RKO (cell line): ENCODE data around the gene S100A2.

Source experiments
- DNase-seq: peaks from one replicate; pipeline ENCODE4 v3.0.0-alpha.2; 2016; ENCODE audit warnings: low spot score

S100A2 gene

DNA sequence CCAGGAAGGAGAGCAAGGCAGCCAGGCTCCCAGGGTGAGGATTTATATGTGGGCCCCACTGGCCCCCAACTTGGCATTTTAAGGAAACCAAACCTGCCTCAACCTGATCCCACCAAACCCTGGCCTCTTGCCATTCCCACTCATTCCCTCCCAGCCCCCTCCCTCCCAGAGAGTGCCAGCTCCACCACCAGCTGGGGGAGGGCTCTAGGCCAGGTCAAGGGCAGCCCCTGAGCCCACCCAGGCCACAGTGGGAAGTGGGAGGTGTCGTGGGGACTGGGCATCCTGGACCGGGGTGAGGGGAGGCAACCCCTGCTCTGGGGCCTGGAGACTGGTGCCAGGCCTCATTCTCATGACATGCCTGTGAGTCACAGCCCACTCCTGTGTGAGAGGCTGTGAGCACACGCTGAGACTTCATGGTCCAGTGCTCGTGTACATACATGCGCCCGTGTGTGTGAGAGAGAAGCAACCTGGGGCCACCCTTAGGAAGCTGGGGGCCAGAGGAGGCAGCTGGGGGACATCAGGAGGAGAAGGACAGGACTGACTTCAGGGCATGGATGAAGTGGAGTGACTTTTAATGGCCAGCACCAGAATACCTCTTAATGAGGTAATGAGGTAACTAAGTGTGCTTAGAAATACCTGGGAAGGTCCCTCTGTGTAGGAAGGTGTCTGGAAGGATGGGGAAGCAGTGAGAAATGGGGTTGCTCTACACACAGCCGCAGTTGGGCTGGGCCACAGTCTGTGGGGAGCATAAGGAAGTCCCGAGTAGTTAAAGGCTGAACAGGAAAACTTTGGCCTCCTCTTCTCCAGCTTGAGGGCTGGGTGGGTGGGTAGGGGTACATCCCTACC lies at the start of gene S100A2:
TSS of gene S100A2 (minus strand) at position 316 of the 846 bp plus-strand sequence. CDS start 1,967 bp downstream, outside the sequence.
- peak; percentile 98 for DNase-seq

DNA sequence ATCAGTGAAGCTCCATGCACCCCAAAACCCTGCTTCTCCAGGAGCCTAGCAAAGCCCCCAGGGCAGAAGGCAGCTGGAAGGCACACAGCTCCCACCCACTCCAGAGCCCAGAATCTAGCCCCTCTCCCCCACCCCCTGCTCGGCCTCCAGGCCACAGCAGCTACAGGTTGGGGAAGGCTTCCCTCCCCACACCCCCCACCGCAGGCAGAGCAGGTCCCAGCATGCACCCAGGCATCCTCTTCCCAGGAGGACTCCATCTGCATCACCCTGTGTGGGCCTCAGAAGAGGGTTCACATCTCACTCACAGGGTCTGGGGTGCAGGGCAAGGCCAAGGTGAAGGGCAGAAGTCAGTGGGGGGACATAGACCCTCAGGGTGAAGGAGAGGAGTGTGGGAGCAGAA lies 49.8 kb upstream of the S100A2 start:
- DNase-seq = no peak

- DNase-seq = no peak
Measured at GRCh38 chr1:153614906-153615305, 49.3 kb upstream of the S100A2 start.

- DNase-seq = no peak
Measured at GRCh38 chr1:153614189-153614900, 48.7 kb upstream of the S100A2 start.

- peak; percentile 55 for DNase-seq
Measured at GRCh38 chr1:153613406-153613805, 47.8 kb upstream of the S100A2 start.

DNA sequence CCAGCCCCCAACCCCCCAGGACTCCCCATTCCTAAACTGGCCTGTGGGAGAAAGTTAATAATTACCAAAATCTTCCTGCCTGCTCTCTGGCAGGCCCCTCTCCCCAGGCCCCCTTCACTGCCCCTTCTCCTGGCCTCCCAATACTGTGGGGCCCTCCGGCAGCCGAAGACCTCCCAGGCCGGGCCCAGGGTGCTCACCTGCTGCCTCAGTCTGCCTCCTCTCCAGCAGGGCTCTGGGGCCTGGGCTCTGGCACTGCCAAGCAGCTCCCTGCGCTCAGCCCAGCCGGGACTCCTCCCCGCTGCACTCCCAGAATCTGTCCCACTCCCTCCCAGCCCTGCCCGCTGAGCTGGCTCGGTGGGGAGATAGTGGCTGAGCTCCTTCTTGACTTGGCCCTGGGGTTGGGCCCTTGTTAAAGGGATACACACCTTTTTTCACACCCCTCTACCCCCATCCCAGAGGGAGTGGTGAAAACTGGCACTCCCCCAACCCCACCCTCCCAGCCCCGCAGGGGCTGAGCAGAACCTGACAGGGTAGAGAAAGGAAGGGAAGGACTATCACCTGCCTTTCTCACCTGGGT lies 47.2 kb upstream of the S100A2 start, which contains the start of gene S100A16:
TSS of gene S100A16 (minus strand) at position 383 of the 577 bp plus-strand sequence. CDS start 4,986 bp downstream, outside the sequence.
- DNase-seq = peak; percentile 89

DNA sequence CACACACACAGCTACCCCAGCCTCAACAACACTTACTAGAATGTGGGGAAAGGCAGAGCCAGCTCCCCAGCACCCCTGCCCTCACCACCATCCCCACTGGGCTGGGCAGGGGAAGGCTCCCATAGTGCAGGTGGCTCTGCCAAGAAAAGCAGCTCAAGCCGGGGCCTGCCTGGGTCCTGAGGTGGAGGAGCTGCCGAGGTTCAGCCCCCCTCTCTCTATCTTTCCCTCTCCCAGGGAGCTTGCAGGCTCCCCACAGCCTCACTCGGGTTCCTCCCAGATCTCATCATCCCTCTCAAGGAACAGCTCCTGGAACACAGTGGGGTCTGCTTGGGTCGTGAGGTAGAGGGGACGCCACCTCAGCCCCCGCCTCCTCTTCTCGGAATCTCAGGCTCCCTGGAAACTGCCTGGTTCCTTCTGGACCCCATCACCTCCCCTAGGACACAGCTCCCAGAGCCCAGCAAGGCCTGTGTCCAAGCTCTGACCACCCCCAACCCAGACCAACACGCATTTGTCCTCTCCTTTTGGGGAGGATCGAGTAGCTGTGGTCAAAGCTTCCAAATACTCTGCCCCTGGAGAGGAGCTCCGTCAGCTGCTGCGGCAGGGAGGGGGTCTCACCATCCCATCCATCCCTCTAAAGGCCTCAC lies 46.6 kb upstream of the S100A2 start:
- DNase-seq = no peak

GRCh38 chr1:153611356-153611755 lies 45.7 kb upstream of the S100A2 start:
- DNase-seq = peak; percentile 88

GRCh38 chr1:153610811-153611301 lies 45.2 kb upstream of the S100A2 start:
- DNase-seq = peak; percentile 96

DNA sequence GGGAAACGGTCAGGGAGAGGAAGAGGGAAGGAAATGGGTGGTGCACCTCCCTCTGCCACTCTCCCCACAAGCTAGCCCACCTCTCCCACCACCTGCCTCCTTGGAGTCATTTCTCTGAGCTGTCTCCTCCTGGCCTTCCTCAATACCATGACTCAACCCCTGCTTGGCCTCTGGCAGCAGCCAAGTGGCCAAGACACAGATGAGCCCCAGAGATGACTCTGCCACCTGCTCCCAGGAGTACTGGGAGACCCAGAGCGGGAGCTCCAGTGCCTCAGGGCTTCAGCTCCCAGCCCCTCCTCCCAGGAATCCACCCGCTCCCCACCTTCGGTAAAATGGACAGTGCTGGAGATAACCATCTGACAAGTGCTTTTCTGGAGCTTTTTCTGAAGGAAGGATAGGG lies 44.7 kb upstream of the S100A2 start:
- peak; percentile 97 for DNase-seq

DNA sequence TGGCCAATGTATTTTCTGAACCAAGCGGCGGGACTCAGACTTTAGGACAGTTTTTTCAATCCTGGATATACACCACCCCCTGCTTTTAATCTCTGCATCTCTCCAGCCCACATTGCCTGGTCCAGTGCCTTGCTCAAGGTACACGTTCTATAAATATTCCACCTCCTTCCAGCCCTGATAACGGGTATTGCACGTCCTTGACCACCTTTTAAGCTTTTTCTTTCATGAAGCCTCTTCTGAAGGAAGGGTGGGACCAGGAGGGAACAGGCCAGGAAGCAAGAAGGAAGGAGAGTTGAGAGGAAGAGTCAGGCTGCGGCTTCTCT lies 43.9 kb upstream of the S100A2 start:
- DNase-seq = no peak

- peak; percentile 99 for DNase-seq
Measured at GRCh38 chr1:153608742-153609584, 43.3 kb upstream of the S100A2 start.

DNA sequence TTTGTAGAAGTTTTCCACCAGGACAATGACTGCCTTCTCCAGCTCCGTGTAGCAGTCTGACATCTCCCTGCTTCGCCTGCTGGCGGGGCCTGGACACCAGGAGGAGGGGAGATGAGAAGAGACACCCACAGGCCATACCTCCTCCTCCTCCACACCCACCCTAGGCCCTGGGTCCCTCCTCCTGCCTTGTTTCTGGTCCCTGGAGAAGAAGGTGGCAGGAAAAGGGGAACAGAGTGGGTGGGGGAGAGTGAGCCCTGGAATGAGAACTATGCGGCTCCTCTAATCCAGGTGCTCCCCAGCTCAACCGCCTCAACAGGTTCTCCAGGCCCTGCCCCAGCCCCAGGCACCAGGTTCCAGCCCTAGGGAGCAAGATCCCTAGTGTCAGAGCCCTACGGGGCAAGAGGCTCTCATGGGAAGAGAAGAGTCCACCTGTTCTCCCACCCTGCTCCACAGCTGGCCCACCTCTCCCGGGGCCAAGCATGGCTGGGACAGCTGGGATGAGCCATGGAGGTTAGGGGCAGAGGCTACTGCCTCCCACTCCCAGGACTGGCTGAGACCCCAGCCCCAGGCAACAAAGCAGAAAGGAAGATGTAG lies 42.5 kb upstream of the S100A2 start:
- DNase-seq = peak; percentile 73

GRCh38 chr1:153607381-153607780 lies 41.7 kb upstream of the S100A2 start:
- peak; percentile 56 for DNase-seq

- peak; percentile 71 for DNase-seq
Measured at GRCh38 chr1:153606194-153606593, 40.5 kb upstream of the S100A2 start.

- no peak for DNase-seq
Measured at GRCh38 chr1:153602749-153603148, 37.1 kb upstream of the S100A2 start.

DNA sequence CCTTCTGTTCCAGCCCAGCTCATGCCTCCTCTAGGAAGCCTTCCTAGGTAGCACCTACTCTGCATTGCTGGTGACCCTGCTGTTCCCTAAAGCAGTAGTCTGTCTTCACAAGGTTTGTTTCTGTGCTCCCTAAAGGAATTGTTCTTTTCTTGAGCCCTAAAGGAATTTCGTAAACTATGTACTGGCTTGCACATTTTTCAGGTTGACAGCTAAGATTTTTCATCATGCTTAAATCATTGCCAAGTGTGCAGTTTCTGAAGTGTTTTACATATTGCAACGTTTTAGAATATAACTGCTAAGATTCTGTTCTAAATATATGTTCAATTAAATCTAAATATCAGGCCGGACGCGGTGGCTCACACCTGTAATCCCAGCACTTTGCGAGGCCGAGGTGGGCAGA lies 34.2 kb upstream of the S100A2 start:
- DNase-seq = no peak

DNA sequence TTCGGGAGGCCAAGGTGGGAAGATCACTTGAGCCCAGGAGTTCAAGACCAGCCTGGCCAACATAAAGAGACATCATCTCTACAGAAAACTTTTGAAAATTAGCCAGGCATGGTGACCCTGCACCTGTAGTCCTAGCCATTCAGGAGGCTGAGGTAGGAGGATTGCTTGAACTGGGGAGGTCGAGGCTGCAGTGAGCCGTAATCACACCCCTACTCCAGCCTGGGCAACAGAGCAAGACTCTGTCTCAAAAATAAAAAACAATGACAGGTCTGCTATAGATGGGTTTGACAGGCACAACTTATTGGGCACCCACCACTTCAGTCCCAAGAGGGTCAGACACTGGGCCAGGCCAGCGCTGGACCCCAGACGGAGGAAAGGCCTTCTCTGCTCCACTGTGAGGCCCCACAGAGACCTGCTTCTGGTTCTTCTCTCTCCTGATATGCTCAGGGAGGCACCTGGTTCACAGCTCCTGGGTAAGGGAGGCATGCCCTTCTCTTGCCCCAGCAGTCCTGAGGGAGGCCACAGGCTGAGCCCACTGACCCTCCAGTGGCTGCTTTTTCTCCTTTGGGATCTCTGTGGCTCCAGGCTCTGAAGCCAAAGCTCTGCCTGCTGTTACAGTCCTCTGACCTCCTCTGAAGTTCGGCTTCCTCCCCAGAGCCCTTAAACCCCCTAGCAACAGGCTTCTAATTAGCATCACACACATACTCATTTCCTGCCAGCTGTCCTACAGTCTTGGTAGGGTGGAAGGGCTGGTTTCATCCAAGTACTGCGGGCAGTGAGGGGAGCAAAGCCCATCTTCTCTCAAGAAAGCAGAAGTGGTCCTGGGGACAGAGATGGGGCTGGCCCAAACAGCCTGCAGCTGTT lies 32.9 kb upstream of the S100A2 start:
- peak; percentile 85 for DNase-seq

- DNase-seq = peak; percentile 98
Measured at GRCh38 chr1:153597206-153597605, 31.6 kb upstream of the S100A2 start.

DNA sequence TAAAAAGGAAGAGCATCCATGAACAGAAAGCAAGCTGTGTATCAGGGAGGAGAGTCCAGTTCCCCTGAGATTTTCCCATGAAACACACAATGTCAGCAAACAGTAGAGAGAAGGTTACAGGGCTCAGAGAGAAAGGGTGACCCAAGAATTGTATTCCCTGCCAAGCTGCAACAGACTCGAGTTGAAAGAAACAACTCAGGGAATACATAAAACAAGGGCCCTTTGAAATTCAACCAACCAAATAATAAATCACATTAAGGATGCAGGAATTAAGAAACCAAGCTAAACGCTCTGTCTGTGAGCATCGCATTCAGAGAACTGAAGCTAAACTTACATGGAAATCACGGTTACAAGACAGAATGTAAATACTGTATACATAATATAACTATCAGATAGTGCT lies 27.1 kb upstream of the S100A2 start:
- DNase-seq = no peak
